Ishikawa (cell line): ENCODE results near the gene GCM1.

Experiments used
- CEBPB ChIP-seq: IDR thresholded peaks from 2 replicates; pipeline ENCODE4 v1.6.1; 2012
- EGR1 ChIP-seq: IDR thresholded peaks from 2 replicates; pipeline ENCODE4 v1.6.1; 2012
- EP300 ChIP-seq: IDR thresholded peaks from 2 replicates; pipeline ENCODE4 v1.6.1; 2012; ENCODE audit warnings: borderline replicate concordance
- NFIC ChIP-seq: IDR thresholded peaks from 2 replicates; pipeline ENCODE4 v1.6.1; 2012
- RAD21 ChIP-seq: IDR thresholded peaks from 2 replicates; pipeline ENCODE4 v1.6.1; 2012; ENCODE audit warnings: low read depth
- TAF1 ChIP-seq: IDR thresholded peaks from 2 replicates; pipeline ENCODE4 v1.6.1; 2012; ENCODE audit warnings: low read depth, mild to moderate bottlenecking
- YY1 ChIP-seq: IDR thresholded peaks from 2 replicates; pipeline ENCODE4 v1.6.1; 2012; ENCODE audit warnings: low read depth
- ZBTB7A ChIP-seq: IDR thresholded peaks from 2 replicates; pipeline ENCODE4 v1.6.1; 2012; ENCODE audit warnings: low read depth
- TF ChIP-seq, protein P1 (sequence below): IDR thresholded peaks from 2 replicates; pipeline ENCODE4 v1.6.1; 2012; ENCODE audit warnings: low read depth, mild to moderate bottlenecking
- TF ChIP-seq, protein P2 (sequence below): IDR thresholded peaks from 2 replicates; pipeline ENCODE4 v1.6.1; 2012
- TF ChIP-seq, protein P3 (sequence below): IDR thresholded peaks from 2 replicates; pipeline ENCODE4 v1.6.1; 2012

DNA sequence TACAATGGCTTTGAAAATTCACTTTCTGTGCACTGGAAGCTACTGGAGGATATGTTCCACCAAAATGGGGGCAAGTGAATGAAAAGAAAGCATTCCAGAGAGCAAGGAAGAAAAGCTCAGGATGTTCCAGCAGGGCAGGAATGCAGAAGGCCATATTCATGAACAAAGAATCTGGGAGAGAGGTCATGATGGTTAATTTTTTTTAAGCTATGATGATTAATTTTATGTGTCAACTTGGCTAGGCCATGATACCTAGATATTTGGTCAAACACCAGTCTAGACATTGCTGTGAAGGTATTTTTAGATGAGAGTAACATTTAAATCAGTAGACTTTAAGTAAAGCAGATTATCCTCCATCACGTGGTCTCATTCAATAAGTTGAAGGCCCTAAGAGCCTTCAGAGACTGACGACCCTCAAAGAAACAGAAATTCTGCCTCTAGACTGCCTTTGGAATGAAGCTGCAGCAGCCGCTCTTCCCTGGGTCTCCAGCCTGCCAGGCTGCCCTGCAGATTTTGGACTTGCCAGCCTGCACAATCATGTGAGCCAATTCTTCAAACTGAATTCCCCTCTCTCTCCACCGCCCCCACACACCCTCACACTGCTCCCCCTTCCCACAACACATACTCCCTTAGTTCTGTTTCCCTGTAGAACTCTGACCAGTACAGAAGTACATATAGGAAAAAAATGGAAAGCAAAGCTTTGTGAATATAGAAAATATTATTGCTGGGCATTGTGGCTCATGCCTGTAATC, 20.1 kb upstream of the GCM1 start:
- TF ChIP-seq NFIC (no peak), CEBPB (no peak), EP300 (no peak), EGR1 (no peak), ZBTB7A (no peak), YY1 (no peak), RAD21 (no peak), TAF1 (no peak)
- TF ChIP-seq, protein P1, sequence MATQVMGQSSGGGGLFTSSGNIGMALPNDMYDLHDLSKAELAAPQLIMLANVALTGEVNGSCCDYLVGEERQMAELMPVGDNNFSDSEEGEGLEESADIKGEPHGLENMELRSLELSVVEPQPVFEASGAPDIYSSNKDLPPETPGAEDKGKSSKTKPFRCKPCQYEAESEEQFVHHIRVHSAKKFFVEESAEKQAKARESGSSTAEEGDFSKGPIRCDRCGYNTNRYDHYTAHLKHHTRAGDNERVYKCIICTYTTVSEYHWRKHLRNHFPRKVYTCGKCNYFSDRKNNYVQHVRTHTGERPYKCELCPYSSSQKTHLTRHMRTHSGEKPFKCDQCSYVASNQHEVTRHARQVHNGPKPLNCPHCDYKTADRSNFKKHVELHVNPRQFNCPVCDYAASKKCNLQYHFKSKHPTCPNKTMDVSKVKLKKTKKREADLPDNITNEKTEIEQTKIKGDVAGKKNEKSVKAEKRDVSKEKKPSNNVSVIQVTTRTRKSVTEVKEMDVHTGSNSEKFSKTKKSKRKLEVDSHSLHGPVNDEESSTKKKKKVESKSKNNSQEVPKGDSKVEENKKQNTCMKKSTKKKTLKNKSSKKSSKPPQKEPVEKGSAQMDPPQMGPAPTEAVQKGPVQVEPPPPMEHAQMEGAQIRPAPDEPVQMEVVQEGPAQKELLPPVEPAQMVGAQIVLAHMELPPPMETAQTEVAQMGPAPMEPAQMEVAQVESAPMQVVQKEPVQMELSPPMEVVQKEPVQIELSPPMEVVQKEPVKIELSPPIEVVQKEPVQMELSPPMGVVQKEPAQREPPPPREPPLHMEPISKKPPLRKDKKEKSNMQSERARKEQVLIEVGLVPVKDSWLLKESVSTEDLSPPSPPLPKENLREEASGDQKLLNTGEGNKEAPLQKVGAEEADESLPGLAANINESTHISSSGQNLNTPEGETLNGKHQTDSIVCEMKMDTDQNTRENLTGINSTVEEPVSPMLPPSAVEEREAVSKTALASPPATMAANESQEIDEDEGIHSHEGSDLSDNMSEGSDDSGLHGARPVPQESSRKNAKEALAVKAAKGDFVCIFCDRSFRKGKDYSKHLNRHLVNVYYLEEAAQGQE: no peak
- TF ChIP-seq, protein P2, sequence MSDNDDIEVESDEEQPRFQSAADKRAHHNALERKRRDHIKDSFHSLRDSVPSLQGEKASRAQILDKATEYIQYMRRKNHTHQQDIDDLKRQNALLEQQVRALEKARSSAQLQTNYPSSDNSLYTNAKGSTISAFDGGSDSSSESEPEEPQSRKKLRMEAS: no peak
- TF ChIP-seq, protein P3, sequence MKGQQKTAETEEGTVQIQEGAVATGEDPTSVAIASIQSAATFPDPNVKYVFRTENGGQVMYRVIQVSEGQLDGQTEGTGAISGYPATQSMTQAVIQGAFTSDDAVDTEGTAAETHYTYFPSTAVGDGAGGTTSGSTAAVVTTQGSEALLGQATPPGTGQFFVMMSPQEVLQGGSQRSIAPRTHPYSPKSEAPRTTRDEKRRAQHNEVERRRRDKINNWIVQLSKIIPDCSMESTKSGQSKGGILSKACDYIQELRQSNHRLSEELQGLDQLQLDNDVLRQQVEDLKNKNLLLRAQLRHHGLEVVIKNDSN: no peak
